Glomerular endothelial cell (primary cell): ENCODE measurements around the gene TTC13. TPM values are rescaled to one million over a fixed set of nuclear protein-coding genes. Genes with fewer than 3 reads are reported as not detected.

Source experiments
- DNase-seq: peaks from one replicate; pipeline ENCODE4 v3.0.0-alpha.2; 2011; ENCODE audit warnings: low read depth, low spot score; ENCODE audit errors: extremely low read depth
- total RNA-seq: library from RNA; depleted of rRNA; stranded (reverse); fragments of >200 nt; gene quantifications from 2 replicates; pipeline ENCODE4 v1.2.3, GENCODE V29; 2015

Gene TTC13
- total RNA-seq, 1 donor from 2014 or later, result 19.7 TPM

DNA sequence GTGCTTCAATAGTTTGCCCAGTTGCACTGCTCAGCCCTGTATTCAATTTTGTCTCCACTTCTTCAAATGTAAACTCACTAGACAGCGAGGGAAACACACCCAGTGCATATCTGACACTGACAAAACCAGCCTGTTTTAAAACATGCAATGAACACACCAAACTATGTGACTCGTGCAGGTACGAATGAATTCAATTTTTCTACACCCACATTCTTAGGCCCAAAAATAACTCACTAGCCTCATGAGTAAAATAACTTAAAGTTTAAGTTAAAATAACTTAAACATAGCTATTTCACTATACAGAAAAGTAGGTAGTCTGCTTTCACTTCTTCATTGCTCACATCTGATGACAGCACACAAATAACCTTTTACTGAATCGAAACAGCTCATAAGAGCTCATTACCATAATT lies 21.1 kb downstream of the TTC13 start:
- DNase-seq, result no peak

DNA sequence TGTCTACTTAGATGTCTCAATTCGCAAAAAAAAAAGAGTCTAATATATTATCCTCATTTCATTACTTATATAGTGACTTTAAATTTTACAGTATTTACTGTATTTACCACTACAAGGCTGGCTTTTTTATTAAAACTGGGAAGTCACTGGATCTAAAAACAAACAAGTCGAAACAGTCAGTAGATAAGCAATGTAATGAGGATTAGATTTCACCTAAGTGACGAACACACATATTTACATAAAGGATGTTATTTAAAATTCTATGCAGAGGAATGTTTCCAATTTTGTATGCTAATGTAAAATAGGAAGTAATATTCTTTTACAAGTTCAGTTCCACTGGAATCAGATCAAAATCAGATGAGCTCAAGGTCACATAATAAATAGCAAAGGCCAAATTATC lies 28.3 kb downstream of the TTC13 start:
- DNase-seq, result no peak

DNA sequence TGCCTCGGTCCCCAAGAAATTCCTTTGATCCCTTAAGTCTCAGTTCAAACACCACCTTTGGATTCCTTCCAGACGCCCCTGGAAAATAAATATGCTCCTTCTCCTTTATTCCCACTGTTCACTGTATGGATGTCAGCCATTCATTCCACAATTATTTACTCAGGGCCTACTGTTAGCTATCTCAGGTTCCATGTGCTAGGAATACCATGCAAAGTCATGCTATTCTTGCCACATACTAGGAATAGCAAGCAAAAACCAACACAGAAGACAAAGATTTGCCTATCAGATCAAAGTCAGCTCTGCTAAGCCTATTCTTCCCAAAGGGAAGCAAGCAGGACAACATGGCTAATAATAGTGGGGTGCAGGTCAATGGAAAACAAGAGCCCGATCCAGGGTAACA lies 29.8 kb downstream of the TTC13 start:
- DNase-seq, result no peak

DNA sequence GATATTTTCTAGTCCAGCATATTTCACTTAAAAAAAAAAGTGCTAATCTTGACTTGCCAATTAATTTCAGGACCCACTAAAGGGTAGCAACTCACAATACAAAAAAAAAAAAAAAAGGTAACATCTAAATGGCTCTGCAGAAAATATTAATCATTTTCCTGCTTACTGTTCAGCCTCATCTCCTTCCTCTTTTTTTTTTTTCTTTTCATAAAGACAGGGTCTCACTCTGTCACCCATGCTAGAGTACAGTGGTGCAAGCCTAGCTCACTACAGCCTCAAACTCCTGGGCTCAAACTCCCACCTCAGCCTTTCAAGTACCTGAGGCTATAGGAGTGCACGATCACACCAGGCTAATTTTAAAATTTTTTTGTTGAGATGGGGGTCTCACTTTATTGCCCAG lies 30.4 kb downstream of the TTC13 start:
- DNase-seq, result no peak

DNA sequence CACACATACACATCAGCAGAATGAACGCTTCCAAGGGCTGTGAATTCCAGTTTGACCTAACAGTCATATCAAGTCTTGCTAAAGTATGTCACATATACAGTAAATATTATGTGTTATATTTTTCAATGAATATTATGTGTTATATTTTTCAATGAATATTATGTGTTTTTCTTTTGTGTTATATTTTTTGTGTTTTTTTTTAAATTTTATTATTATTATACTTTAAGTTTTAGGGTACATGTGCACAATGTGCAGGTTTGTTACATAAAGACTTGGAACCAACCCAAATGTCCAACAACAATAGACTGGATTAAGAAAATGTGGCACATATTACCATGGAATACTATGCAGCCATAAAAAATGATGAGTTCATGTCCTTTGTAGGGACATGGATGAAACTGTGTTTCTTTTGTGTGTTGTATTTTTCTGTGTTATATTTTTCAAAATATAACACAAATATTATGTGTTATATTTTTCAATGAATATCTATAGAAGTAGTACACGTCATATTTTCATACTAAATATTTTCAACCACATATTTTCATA lies 35.5 kb downstream of the TTC13 start:
- DNase-seq, result no peak

DNA sequence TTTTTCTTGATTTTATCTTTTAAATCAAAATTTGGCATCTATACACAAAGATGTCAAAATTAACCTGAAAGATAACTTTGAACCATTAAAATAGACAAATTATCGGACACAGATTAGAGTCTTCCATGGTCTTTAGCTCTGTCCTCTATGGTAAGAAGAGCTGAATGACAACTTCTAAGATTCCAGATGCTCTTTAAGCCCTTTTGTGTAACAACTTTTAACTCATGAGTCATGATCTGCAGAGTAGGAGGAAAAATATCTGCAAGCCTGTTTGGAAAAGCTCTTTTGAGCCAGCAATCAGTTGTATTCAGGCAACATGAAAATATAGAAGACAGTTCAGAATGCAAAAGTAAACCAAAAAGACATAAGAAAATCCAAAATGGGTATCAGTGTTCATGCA lies 37.8 kb downstream of the TTC13 start:
- no peak for DNase-seq

DNA sequence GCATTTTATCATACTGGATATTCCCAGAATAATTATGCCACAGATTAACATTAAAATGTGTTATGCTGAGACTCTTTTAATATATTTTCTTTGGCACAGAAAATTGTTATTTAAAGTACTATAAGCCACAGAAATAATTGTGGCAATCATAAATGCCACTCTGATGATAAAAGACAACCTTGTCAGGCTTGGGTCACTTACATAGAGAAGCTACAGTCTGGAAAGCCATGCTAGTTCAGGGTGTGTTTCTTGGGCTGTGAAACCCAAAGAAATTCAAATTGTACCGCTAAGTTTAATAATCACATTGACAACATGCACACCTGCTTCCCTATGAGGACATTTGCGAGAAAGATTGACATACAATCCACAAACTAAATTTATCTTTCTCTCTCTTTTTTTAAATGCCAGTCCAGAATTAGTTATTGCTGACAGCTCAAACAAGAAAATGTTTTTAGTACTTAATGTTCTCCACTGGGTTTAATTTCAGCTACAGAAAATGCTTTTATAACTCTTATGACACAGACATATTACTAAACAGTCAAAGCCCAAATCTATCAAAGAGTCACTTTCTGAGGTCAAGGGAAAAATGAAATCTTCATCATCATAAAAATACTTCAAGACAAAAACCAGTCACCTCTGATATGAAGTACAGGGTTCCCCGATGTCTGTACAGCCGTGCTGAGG lies 38.7 kb downstream of the TTC13 start:
- DNase-seq, result no peak

DNA sequence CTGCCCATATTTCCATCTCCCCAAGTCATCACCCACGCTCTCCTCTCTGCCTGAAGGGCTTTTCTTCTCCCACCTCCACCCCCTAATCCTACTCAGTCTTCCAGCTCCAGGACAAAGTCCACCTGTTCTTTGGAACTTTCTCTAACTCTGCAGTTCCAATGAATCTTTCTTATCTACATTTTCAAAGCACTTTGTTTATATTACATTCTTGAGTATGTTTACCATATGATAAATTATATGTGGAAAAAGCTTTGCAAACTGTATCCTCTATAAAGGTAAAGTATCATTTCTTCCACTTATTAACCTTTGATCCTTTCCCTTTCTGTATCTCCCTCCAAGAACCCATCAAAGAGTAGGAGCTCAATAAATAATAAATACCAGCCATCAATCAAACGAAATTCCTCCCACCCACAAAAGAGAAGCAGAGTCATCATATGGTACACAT lies 39.7 kb downstream of the TTC13 start:
- DNase-seq, result no peak

DNA sequence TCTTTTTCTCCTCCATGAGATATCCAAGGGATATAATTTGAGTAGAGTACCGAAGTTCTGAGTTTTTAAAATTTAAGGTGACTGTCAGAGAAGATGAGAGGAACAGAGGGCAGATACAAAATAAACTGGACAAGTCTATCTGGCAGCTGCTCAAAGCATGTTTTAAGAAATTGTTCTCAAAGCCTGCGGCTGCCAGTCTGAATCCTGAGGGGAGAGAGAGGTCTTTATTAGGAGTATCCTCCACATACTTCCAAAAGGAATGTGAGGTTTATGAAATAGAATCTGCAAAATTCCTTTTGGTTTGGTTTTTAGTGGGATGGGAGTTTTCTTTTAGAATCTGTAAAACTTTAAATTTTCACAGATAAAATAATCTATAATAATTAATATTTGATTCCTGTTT lies 41.3 kb downstream of the TTC13 start:
- no peak for DNase-seq

DNA sequence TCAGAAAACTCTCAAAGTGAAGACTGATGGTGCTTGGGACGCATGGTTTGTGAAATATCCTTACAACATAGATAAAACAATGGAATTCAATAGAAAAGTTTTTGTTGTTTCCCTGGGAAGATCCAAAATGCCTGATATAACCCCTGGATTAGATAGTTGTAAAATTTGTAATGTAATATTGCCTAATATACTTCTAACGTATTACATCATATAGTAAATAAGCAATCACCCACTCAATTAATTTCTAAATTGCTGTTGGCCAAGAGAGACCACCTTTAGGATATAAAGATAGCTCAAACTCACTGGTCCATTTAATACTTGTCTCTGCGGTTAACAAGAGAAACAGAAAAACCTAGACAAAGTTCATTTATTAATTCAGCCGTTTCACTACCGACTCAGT lies 42.2 kb downstream of the TTC13 start:
- no peak for DNase-seq

DNA sequence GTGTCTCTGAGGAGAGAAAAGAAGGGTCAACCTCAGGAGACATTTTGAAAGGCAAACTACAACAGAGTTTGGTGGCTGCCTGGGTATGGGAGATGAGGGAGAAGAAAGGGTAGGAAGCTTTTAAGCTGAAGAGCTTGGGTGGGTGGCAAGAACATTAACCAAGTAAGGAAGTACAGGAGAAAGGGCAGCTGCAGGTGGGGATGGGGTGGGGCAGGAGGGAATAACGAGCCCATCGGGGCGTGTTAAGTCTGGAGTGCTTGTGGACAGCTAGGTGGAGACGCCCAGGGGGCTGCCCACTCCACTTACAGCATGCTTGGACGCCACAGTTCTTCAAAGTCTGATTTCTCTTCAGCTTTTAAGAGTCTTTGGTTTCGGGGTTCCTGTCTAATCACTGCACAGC lies 42.8 kb downstream of the TTC13 start:
- no peak for DNase-seq

DNA sequence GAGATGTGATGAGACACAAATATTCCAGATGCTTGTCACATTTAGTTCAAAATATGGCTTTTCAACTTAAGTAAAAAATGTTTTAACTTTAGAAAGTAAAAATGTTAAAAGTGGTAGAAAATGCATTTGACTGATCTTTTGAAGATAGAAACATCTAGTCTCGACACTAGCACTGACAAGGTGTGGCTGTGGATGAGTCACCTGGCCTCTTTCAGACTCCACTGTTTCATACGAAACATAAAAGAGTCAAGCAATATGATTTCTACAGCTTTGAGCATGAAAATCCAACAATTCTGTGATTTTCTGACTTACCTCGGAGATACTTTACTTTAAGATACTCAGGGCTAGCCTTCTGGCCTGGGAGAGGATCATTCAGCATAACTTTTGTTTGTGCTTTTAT lies 47.7 kb downstream of the TTC13 start:
- no peak for DNase-seq

DNA sequence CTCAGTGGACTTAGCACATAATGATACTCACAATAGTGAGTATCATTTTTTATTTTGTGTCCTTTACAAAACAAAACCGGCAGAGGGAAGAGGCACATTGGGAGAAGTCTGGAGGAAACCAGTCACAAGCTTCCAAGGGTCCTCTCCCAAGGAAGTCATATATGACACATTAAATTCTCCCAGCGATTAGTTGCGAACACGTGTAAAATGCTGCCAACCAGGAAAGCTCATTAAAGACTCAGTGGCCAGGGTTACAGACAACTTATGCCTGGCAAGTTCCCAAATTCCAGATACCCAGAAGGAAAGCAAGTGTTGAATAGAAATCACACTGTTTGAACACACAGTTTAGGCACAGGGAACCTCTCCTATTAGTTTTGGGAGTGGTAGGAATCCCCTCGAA lies 52.5 kb downstream of the TTC13 start:
- no peak for DNase-seq

DNA sequence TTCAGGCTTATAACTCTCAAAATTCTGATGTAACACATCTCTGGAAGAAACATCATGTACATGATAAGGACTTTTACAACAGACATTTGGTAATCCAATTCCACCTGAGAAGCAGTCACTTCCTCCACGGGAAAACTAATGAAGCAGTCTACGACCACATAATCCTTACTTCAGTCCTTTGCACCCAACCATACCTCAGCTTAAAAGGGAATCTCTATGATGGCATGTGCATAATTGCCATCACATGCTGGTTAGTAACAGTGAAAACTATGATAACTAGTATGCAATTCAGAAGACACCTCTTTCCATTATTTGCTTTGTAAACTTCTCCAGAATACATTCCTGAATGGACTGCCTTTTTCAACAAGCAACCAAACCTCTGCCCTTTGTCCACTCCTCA lies 53.1 kb downstream of the TTC13 start:
- no peak for DNase-seq

DNA sequence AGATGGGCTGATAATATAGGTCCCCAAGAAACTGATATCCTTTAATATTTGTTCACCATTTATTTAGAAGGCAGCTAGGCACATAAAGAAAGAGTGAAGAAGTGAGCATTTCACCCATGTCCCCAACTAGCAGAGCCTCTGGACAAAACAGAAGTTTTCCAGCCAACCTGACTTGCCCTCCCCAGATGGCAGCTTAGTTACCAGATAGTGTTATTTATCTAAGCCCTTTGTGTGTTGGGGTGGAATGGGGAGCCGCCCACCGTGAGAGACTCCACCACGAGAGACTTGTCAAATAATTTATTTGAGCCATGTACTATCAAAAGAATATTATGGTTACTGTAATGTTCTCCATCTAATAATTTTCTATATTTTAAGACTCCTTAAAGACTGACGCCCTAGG lies 55.5 kb downstream of the TTC13 start:
- DNase-seq, result no peak

DNA sequence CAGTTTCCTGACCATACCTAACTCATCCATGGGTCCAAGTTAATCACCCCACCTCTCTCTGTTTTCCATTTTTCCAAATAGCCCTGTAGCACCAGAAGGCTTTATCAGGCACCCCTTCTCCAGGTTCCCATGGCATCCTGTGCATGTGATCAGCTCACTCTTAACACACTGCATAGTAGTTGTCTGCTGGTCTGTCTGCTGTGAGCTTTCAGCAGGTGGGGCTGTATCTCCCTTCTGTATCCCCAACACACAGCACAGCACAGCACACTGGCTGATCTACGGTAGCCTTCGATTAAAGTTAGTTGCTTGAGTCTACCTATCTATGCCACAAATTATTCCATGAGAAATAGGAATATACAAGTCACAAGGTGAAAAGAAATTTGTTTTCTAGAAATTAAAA lies 56.0 kb downstream of the TTC13 start:
- no peak for DNase-seq

DNA sequence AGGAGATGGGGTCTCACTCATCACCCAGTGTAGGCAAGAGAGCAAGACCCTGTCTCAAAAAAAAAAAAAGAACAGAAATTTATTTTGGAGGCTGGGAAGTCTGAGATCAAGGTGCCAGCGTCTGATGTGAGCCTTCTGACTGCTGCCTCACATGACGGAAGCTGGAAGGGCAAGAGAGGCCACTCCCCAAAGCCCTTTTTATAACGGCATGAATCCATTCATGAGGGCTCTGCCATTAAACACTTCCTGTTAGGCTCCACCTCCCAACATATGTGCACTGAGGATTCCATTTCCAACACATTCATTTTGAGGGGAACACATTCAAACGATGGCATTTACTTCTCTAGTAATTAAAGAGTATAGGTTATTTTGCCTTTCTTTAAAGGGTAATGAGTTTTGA lies 59.5 kb downstream of the TTC13 start:
- no peak for DNase-seq

DNA sequence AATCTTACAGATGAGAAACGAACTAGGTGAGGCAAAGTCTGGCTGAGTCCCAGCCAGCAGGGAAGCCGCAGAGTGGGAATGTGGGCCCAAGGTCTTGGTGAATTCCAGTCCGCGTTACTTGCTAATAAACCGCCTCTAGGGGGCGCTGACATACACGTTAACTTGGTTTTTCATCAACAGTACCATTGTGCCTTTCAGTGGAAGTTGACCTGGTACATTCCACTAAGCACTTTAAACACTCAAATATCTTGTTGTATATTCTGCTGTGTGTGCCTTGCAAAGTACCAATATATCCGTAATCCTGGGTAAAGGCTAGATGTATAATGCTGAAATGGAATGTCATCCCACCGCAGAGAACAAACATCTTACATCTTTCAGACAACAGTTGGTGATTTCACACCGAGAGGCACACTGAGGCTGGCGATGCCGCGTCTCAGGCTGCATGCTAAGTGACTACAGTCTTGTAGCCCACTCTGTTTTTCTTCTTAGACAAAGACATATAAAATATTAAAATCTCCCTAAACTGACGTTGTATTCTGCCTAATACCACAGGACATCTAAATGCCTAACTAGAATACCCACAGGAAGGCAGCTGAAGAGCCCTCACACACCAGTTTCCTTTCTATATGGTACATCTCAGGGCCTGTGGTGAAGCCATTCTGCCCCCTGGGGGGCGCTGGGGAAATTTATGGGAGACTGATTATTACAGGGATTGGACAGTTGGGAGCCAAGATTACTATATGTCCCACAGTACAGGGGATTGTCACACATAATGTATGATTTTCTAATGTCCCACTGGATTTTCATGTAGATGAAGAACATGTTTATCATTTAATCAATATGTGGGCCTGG lies 61.2 kb downstream of the TTC13 start:
- DNase-seq, result peak; percentile 81

DNA sequence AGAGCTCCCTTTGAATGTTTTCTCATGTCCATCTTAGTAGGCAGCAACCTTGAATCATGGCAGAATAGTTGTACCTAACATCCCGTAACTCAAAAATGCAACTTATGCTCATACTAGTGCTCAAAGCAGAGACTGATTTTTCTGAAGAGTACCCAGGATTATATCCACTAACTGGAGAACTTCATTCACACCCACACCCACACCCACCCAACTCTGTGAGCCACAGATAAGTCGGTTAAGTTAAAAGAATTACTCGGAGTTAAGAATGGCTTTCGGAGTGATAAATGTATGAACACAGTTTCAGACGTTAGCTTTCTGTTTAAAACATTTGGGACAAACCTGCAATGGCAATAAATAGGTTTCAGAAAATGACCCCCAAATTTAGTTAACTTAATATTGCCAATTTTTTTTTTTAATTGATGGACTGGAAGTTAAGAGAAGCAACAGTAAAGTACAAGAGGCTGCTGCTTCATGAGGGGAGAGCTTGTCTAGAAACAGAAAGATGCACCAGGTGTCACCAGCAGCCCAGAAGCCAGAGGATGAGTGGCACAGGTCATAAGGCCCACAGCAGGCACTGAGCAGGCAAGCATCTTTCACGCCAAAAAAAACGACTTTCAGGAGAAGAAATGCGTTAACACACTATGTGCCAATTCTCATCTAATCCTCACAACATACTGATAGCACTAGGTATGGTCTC lies 61.9 kb downstream of the TTC13 start:
- no peak for DNase-seq

DNA sequence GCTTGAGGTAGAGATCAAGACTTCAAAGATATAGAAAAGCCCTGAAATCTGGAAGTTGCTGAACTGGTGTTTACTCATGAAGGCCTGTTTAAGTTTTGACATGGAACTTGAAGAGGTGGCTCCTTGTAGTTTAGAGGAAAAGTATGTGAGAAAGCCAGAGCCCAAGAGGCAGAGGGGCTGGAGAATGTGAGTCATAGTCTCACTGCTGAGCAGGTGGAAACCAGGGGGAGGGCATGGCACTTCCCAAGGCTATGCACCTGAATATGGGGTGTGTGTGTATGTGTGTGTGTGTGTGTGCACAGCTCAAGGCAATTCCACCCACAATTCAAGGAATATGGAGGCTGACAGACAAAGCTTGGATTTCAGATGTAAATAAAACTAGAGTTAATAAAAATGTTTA lies 63.6 kb downstream of the TTC13 start:
- no peak for DNase-seq

DNA sequence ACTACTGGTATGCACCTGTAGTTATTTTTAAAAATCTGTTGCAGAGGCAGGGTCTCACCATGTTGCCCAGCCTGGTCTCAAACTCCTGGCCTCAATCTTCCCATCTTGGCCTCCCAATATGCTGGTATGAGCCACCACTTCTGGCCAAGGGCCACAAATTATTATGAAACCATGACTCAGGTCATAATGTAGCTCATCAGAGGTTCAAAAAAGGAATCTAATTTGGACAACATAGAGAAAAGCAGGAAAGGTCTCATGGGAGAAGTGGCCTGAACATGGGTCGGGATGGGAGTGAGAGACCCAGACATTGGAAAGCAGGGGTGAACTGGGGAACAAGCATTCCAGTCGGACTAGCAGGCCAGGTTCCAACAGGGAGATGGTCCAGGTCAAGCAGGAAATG lies 65.2 kb downstream of the TTC13 start:
- no peak for DNase-seq

DNA sequence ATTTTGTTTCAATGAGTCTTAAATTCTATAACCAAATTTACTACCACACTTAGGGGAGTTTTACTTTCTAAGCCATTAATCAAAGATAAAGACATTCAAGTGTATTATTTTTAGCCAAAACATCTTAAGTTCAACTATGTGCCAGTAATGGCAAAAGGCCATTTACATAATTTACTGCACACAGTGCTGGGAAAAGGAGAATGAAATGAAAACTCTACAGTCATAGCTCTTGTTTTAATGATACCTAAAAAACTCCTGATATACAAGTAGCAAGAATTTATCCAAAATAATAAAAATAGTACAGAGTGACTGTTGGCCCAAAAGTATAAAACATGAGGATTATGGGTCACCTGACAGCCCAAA lies 67.9 kb downstream of the TTC13 start:
- DNase-seq, result no peak
